HG03139 (cell line): ENCODE measurements around the gene SMIM10L2A.
"Not testable (repeated sequence)": the region's sequence is repeated elsewhere in the genome, so short reads cannot be mapped to it uniquely, and the experiment has no call there.

Source experiments
- ATAC-seq: cut with Tn5 transposase; IDR thresholded peaks from one replicate; pipeline ENCODE4 v1.9.1; 2021; ENCODE audit not compliant: unreplicated experiment

The SMIM10L2A gene

DNA sequence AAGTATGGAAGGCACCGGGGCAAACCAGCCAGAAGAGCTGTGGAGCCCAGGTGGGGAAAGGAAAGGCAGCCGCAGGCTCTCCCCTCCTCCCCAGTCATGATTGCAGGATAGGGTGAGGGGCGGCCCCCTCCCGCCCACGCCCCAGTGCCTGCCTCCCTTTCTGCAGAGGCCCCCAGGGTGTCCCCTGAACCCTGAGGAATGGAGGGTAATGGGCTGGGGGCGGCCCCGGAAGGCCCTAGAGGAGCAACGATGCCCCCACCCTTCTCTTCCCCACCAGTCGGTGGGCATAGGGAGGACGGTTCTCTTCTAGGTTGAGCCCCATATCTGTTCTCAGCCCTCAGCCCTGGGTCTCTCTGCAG is 1.0 kb downstream of the SMIM10L2A start:
- ATAC-seq = not testable (repeated sequence)

DNA sequence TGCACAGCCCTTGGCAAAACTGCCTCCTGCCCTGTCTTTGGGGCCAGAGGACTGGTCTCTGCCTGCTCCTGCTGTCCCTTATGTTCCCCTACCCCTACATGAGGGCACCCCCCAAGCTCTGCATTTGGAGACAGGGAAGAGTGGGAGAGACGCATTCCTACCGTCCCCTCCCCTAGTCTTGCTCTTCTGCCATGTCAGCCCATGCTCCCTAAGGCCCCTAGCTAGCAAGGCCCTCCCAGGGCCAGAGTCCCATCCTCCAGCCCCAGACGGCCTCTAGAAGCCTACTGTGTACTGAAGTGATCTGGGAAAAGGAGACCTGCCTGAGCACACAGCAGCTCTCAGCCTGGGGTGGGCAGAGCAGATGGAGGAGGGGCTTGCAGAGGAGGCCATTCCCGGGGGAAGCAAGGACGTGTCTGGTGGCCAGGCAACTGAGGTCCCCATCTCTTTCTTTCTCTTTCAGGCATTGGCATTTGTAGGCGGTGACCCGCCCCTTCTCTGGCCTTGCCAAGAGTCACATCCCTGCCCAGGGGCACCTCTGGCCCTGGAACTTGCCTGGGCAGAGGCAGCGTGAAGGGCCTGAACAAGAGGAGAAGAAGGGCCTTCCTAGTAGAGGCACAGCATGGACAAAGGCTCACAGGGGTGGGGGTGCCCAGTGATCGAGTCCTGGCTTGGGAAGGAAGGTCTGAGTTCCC is 1.6 kb downstream of the SMIM10L2A start:
- not testable (repeated sequence) for ATAC-seq

DNA sequence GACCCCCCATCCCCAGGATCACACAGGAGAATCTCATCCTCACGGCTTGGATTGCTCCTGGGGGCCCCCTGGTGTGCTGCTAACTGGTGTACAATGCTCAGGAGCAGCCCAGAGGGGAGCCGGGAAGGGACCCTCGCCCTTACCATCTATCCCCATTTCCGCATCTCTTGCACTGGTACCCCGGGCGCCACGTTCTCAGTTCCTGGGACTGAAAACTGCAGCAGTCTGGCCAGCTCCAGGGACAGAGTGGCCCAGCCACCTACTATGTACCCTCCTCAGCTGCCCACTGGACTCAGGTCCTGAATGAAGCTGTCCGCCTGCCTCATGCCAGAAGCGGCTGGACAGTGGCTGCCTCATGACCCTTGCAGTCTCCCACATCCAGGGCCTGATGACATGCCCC is 2.7 kb downstream of the SMIM10L2A start:
- no peak for ATAC-seq

DNA sequence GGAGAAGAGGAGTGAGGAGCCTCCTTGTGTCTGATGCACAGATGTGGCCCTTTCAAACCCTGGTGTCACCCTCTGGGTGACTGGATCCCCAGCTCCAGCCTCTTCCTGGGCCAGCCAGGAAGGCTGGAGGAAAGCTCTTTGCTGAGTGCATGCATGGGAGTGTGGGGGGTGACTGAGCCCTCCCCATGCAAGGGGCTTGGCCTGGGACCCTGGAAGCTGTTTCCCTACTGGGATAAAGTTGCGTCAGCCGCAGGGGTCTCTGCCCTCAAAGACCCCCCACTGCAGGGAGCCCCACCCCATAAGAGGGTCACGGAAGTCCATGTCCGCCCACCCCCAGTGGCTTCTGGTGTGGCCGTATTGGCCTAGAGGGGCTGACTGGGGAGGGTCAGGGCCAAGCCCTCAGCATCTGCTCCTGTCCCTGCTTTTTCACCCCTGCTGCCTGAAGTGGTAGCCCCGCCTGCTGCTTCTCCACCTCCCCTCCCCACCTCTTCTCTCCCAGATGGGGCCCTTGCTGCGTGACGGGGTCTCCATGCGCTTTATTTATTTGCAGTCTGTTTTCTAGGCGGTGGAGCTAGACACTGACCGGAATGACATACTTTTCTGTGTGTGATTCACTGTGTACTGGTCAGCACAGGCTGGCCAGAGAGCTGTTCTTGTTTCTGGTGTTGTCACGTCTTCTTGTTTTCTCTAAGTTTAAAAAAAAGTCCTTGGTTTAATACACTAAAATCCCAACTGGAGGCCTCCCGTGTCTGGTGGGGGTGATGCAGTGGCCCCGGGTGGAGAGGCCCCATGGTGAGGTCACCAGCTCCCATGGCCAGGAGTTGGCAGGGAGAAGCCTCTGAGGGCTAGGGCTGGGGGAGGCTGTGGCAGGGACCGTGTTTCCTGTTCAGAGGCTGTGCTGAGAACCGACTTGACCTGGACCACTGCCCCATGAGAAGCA is 3.6 kb downstream of the SMIM10L2A start:
- no peak for ATAC-seq

DNA sequence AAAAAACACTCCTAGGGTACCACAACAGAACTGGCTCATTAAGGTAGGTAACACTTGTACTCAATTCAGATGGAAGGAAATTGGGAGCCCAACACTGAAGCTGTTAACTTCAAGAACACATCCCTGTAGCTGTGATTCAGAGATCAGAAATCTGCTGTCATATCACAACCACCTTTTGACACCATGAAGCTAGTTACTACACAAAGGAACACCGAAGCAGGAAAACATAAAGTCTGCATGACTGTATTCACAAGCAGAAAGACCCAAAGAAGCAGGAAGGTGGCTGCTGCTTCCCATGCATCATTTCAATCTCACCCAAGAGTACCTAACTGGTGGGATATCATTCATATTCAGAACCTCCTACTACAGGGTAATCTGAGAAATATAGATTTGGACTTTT is 7.7 kb downstream of the SMIM10L2A start:
- no peak for ATAC-seq

DNA sequence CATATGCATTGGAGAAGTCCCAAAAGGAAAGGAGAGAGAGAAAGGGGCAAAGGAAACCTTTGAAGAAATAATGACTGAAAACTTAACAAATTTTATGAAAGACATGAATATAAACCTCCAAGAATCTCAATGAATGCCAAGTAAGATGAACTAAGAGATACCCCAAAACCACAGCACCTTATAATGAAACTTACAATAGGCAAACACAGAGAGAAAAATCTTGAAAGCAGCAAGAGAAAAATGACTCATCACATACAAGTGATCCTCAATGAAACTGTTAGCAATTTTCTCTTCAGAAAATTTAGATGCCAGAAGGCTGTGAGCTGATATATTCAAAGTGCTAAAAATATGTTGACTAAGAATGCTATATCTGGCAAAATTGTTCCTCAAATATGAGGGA is 10.1 kb downstream of the SMIM10L2A start:
- no peak for ATAC-seq

DNA sequence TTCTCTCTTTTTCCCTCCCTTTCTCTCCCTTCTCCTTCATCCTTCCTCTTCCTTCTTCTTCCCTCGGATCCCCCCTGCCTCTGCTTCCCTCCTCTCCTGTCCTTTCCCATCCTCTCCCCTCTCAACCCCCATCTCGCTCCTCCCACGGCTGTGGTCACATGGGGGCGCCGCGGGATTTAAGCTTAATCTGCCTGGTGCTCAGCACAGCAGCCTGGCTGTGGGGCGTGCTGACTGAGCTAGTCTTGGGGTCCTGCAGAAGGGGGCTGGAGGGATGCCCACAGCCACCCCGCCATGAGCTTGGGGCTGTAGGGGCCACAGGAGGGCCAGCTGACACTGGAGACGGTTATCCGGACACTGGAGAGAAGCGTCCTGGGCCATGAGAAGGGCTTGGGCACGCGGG is 10.7 kb downstream of the SMIM10L2A start:
- ATAC-seq = no peak

DNA sequence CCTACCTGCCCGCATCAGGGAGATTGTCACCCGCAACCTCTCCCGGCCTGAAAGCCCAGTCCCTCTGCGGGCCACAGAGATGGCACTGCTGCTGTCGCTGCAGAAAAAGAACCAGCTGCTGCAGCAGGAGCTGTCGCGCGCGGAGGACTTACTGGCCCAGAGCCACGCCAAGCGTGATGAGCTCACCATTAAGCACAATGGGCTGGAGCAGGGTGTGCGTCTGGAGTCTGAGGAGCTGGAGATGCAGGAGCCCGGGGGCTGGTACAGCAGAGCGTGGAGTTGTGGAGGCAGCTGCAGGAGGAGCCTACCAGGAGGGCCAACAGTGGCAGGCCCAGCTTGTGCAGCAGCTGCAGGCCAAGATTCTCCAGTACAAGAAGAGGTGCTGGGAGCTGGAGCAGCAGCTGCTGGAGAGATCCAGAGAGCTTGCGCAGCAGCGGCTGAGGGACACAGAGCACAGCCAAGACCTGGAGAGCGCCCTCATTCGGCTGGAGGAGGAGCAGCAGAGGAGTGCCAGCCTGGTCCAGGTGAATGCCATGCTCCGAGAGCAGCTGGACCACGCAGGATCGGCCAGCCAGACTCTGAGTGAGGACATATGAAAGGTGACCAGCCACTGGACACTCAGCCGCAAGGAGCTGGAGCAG is 11.3 kb downstream of the SMIM10L2A start:
- ATAC-seq = no peak

DNA sequence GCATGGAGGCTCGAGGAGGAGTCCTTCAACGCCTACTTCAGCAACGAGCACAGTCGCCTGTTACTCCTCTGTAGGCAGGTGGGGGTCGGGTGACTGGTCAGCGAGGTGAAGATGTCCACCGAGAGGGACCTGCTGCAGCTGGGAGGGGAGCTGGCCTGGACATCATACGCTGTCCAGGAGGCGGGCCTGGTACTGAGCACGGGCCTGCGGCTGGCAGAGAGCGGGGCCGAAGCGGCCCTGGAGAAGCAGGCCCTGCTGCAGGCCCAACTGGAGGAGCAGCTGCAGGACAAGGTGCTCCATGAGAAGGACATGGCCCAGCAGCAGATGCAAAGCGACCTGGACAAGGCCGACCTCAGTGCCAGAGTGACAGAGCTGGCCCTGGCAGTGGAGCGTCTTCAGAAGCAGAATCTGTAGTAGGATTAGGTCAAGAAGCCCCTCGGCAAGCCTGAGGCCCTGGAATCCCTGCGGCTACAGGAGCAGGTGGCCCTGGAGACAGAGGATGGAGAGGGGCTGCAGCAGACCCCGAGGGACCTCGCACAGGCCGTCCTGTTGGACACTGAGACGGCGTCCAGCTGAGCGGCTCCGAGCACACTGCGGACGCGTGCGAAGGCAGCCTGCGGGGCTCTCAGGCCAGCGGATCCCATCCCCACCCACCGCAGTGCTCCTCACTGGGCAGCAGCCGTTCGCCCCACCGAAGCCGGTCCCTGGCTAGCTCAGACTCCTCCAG is 11.9 kb downstream of the SMIM10L2A start:
- no peak for ATAC-seq

DNA sequence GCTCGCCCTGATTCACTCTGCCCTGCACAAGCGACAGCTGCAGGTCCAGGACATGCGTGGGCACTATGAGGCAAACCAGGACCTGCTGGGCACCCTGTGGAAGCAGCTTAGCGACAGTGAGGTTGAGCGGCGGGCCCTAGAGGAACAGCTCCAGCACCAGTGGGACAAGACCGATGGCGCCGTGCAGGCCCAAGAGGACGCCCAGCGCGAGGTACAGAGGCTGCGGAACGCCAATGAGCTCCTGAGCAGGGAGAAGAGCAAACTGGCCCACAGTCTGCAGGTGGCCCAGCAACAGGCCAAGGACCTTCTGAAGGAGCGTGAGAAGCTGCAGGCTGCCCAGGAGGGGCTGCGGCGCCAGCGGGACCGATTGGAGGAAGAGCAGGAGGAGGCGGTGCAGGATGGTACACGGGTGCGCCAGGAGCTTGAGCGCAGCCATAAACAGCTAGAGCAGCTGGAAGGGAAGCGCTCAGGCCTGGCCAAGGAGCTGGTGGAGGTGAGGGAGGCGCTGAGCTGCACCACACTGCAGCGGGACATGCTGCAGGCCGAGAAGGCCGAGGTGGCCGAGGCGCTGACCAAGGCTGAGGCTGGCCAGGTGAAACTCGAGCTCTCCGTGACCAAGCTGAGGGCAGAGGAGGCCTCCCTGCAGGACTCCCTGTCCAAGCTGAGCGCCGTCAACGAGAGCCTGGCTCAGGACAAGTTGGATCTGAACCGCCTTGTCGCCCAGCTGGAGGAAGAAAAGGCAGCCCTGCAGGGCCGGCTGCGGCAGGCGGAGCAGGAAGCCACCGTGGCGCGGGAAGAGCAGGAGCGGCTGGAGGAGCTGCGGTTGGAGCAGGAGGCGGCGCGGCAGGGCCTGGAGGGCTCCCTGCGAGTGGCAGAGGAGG is 12.8 kb downstream of the SMIM10L2A start:
- ATAC-seq = no peak

DNA sequence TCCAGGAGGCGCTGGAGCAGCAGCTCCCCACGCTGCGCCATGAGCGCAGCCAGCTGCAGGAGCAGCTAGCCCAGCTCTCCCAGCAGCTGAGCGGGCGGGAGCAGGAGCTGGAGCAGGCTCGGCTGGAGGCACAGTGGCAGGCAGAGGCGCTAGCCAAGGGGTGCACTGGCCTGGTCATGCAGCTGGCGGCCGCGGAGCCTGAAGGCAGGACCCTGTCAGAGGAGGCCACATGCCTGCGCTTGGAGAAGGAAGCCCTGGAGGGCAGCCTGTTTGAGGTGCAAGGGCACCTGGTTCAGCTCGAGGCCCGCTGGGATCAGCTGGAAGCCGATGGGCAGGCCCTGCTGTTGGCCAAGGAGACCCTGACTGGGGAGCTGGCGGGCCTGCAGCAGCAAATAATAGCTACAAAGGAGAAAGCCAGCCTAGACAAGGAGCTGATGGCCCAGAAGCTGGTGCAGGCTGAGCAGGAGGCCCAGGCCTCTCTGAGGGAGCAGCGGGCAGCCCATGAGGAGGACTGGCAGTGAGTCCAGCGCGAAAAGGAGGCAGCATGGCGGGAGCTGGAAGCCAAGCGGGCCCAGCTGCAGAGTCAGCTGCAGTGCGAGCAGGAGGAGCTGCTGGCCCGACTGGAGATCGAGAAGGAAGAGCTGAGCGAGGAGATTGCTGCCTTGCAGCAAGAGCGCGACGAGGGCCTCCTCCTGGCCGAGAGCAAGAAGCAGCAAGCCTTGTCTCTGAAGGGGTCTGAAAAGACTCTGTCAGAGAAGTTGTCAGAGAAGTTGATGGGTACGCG is 13.6 kb downstream of the SMIM10L2A start:
- ATAC-seq = no peak

DNA sequence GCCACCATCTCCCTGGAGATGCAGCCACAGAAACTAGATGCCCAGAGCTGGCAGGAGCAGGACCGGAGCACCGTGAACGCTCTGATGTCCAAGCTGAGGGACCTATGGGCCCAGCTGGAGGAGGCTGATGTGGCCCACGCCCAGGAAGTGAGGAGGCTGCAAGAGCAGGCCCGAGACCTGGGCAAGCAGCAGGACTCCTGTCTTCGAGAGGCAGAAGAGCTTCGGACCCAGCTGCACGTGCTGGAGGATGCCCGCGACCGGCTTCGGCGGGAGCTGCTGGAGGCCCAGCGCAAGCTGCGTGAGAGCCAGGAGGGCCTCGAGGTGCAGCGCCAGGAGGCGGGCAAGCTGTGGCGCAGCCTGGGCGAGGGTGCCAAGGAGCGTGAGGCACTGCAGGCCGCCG is 14.2 kb downstream of the SMIM10L2A start:
- no peak for ATAC-seq

DNA sequence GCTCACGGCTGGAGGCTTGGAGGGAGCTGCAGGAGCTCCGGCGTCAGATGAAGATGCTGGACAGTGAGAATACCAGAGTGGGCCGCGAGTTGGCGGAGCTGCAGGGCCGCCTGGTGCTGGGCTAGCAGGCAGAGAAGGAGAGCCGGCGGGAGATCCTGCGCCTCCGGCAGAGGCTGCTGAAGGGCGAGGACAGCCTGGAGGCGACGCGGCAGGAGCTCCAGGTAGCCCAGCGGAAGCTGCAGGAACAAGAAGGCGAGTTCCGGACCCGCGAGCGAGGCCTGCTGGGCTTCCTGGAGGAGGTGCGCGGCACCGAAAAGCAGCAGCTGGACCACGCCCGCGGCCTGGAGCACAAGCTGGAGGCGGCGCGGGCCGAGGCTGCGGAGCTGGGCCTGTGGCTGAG is 14.7 kb downstream of the SMIM10L2A start:
- no peak for ATAC-seq

DNA sequence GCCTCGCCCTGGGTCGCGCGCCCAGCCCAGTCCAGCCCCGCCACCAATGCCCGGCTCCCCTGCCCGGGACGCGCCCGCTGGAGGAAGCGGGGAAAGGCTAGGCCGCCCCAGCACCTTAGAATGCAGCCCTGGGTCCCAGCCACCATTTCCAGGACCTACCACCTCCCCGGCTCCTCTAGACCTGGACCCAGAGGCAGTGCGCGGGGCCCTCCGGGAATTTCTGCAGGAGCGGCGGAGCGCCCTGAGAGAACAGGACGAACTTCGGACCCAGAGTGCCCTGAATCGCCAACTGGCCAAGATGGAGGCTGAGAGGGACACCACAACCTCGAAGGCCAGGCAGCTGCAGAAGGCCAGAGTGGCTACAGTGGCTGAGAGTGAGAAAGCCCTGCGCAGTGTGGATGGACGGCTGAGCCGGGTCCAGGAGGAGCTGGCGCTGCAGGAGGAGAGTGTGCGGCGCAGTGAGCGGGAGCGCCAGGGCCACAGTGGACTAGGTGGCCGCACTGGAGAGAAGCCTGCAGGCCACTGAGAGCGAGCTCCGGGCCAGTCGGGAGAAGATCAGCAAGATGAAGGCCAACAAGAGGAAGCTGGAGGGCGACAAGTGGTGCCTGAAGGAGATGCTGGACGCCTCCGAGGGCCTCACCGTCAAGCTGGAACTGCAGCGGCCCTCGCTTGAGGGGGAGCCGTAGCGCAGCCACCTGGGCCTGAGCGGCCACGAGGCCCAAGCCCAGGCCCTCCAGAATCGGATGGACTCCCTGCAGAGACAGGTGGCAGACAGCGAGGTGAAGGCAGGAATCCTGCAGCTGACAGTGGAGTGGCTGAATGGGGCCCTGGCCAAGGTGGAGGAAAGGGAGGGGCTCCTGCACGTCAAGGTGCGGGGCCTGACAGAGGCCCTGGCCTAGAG is 15.5 kb downstream of the SMIM10L2A start:
- no peak for ATAC-seq

DNA sequence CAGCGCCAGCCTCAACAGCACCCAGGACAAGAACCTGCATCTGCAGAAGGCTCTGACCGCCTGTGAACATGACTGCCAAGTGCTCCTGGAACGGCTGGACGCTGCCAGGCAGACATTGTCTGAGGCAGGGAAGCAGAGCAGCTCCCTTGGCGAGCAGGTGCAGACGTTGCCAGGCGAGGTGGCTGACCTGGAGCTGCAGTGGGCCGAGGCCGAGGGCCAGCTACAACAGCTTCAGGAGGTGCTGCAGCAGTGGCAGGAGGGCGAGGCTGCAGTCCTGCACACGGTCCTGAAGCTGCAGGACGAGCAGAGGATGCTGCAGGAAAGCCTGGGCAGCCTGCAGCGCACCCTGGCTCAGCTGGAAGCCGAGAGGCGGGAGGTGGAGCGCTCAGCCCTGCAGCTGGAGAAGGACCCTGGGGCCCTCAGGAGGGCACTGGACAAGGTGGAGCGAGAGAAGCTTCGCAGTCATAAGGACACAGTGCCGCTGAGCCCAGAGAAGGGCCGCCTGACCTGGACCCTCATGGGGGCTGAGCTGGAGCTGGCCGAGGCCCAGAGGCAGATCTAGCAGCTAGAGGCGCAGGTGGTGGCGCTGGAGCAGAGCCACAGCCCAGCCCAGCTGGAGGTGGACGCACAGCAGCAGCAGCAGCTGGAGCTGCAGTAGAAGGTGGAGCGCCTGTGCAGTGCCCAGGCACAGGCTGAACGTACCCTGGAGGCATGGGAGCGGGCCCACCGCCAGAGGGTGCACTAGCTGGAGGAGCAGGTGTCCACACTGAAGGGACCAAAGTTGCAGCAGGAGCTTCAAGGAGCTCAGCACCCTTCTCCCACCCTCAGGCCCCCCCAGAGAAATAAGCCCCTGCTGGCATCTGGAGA is 16.4 kb downstream of the SMIM10L2A start:
- no peak for ATAC-seq

DNA sequence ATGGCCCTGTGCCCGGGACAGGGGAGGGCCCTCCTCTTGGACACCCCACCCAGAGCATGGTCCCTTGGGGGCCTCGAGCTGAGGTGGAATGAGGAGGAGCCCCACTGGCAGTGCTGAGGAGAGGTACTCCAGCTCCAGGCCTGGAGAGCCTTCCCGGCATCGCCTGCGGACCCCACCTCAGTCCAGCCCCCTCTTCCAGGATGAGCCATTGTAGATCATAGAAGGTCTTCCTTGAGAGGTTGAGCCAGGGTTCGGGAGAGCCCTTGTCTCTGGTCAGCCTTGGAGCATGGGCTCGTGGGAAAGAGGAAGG is 16.9 kb downstream of the SMIM10L2A start:
- no peak for ATAC-seq

DNA sequence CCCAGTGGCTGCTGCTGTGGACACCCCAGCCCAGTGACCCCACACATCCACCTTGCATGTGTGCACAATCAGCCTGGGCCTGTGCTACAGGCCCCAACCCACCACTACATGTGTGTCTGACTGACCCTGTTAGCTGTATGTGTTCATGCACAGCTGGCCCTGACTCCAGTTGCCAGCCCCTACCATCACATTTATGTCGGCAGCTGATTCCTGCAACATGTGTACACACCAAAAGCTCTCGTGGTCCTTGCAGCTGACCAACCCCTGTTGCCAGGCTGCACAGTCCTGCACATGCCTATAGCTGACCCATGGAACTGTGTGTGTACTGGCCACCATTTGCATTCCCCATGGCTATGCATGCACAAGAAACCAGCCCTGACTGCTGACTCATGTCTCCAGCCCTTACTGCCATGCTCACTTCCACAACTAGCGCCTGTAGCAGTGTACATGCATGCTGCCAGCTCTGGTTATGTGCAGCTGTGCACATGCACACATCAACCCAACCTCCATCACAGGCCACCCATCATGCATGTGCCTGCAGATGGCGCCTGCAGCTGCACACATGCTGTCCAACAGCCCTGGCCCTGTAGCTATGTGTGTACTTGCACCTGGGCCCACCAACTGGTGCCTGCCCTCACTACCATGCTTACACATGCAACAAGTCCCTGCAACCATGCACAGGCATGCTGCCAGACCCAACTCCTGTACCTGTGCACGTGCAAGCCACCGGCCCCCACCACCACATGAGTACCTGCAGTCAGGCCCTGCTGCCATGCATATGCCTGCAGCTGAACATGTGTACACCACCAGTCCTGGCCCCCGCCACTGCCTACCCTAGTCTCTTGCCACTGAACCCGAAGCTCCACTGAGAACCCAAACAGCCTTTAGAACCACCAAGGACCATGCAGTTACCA is 28.1 kb downstream of the SMIM10L2A start:
- no peak for ATAC-seq
